ENCODE results near the gene ATG7. TPM values are rescaled to one million over a fixed set of nuclear protein-coding genes. Genes with fewer than 3 reads are reported as not detected.

ATG7 gene
- total RNA-seq, 4 donors from 2014 or later: 45.8 to 85.3 (median 67.3) TPM

GRCh38 chr3:11389386-11390268, 117.4 kb downstream of the ATG7 start:
- intact Hi-C loops (cut with DNase I): no loop called here
- DNase-seq: no peak
- Histone ChIP-seq H3K27me3 (no peaks in the 10 kb centered on the region), H3K27ac (no peak overlapping the region), H3K4me3 (replicated peaks in 1 of 3) (no peak overlapping the region), H3K4me1 (peaks cover 0 to 27% of the 10 kb centered on the region in 2 donors), H3K9me3 (no peaks in the 10 kb centered on the region), H3K36me3 (no peaks in the 10 kb centered on the region)
- 90% methylated on average over 10 of the region's 10 CpGs for WGBS, 2 donors
- no peak for TF ChIP-seq POLR2A (IDR thresholded peaks at IDR 0.05)

GRCh38 chr3:11390411-11391131, 118.4 kb downstream of the ATG7 start:
- intact Hi-C loops (cut with DNase I): no loop called here
- H3K4me3 ChIP-seq (replicated peaks in 1 of 3): no peak overlapping the region
- peaks cover 0 to 26% of the 10 kb centered on the region in 2 donors for H3K4me1 ChIP-seq
- no peak for DNase-seq
- TF ChIP-seq POLR2A (IDR thresholded peaks at IDR 0.05) (no peak), CTCF (IDR thresholded peaks at IDR 0.05) (no peak)
- H3K9me3 ChIP-seq: no peaks in the 10 kb centered on the region
- WGBS, 2 donors: 72 to 79% methylated on average over 5 of the region's 5 CpGs
- H3K27me3 ChIP-seq: no peaks in the 10 kb centered on the region
- H3K27ac ChIP-seq: no peak overlapping the region
- H3K36me3 ChIP-seq: no peaks in the 10 kb centered on the region

GRCh38 chr3:11391174-11391879, 119.1 kb downstream of the ATG7 start:
- Histone ChIP-seq H3K36me3 (no peaks in the 10 kb centered on the region), H3K27me3 (no peaks in the 10 kb centered on the region), H3K4me3 (replicated peaks in 1 of 3) (no peak overlapping the region), H3K9me3 (no peaks in the 10 kb centered on the region), H3K27ac (no peak overlapping the region), H3K4me1 (peaks cover 0 to 19% of the 10 kb centered on the region in 2 donors)
- intact Hi-C loops (cut with DNase I): no loop called here
- 80 to 86% methylated on average over 6 of the region's 6 CpGs for WGBS, 2 donors
- no peak for DNase-seq
- TF ChIP-seq POLR2A (IDR thresholded peaks at IDR 0.05): no peak
- no peak for TF ChIP-seq CTCF (IDR thresholded peaks at IDR 0.05)

- no peaks in the 10 kb centered on the region for H3K27me3 ChIP-seq
- H3K4me1 ChIP-seq: peaks cover 0 to 12% of the 10 kb centered on the region in 2 donors
- H3K9me3 ChIP-seq: no peaks in the 10 kb centered on the region
- 48 to 57% methylated on average over 3 of the region's 3 CpGs for WGBS, 2 donors
- intact Hi-C loops (cut with DNase I): no loop called here
- no peaks in the 10 kb centered on the region for H3K36me3 ChIP-seq
- no peak overlapping the region for H3K27ac ChIP-seq
- DNase-seq: no peak
- TF ChIP-seq POLR2A (IDR thresholded peaks at IDR 0.05) (no peak), CTCF (IDR thresholded peaks at IDR 0.05) (no peak)
- H3K4me3 ChIP-seq (replicated peaks in 1 of 3): no peak overlapping the region
These were observed 120.0 kb downstream of the ATG7 start for GRCh38 chr3:11392014-11392859.

- intact Hi-C loops (cut with DNase I): no loop called here
- H3K4me1 ChIP-seq: peaks cover 0 to 12% of the 10 kb centered on the region in 2 donors
- TF ChIP-seq POLR2A (IDR thresholded peaks at IDR 0.05) (no peak), CTCF (IDR thresholded peaks at IDR 0.05) (no peak)
- H3K27ac ChIP-seq: no peak overlapping the region
- no peaks in the 10 kb centered on the region for H3K9me3 ChIP-seq
- DNase-seq: no peak
- H3K27me3 ChIP-seq: no peaks in the 10 kb centered on the region
- no peaks in the 10 kb centered on the region for H3K36me3 ChIP-seq
- 98% methylated on average over 2 of the region's 2 CpGs for WGBS, 2 donors
- H3K4me3 ChIP-seq (replicated peaks in 1 of 3): no peak overlapping the region
These were observed 120.6 kb downstream of the ATG7 start for GRCh38 chr3:11392860-11393114.

Measured in thyroid gland (tissue), 4 donors.